Measurements from ENCODE around the gene DNAJC28.
A peak's percentile ranks its signal among the peaks of the same experiment; 100 is the strongest.
"Not testable (repeated sequence)": the region's sequence is repeated elsewhere in the genome, so short reads cannot be mapped to it uniquely, and the experiment has no call there.

The DNAJC28 gene

DNA sequence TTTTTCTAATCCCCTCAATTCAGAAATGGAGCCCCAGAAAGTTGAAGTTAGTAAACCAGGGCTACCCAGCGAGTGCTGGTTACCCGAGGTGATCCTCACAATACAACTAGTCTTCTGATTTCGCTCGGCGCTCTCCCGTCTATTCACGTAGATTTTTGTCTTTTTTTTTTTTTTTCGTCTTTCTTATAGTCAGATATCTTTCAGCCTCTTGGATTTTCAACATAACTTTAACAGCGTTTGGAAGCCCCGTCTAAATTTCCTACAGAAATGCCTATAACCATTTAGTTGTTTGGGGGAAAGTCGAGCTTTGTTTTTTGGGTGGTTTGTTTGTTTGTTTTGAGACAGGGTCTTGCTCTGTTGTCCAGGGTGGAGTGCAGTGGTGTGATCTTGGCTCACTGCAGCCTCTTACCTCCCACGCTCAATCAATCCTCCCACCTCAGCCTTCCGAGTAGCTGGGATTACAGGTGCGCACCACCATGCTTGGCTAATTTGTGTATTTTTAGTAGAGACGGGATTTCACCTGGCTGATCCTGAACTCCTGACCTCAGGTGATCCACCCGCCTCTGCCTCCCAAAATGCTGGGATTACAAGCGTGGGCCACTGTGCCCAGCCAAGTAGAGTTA lies 10.9 kb downstream of the DNAJC28 start:
- no peak for DNase-seq

DNA sequence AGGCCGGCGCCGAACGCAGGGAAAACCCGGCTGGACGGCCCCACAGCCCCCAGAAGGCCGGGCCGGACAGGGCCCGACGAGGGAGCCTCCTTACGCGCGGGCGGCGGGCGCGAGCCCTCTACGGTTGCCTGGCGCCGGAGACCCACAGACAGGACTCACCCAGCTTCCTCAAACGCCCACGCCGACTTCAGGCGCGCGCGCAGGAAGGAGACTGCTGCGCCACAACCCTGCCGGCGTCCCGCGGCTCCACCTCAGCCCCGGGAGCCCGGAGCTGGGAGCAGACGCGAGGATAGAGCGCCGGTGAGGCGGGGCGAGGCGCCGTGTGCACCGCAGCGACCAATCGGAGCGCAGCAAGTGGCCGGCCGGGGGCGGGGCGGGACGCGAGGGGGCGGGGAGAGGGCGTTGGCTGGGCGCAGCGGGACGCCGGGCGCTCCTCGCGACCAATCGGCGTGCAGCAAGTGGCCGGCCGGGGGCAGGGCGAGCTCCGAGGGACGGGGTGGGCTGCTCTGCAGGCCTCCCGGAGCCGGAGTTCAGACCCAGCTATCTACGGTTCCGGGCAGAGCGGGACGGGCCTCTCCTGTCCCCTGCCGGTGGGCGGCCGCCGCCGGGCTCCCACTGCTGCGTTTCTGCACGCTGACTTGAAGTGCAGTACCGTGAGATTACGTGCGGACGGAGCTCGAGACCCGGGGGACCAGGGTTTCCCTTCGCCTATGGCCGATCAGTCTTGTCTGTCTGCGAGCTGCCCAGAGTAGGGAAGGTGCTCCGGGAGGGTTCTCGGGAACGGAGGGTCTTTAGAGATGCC lies 11.6 kb downstream of the DNAJC28 start, which contains the start of gene TMEM50B:
Gene TMEM50B, minus strand, starts transcription at position 296 of the 802 bp plus-strand sequence. CDS start 11,089 bp downstream, outside the sequence.
- peak; percentile 96 for DNase-seq

DNA sequence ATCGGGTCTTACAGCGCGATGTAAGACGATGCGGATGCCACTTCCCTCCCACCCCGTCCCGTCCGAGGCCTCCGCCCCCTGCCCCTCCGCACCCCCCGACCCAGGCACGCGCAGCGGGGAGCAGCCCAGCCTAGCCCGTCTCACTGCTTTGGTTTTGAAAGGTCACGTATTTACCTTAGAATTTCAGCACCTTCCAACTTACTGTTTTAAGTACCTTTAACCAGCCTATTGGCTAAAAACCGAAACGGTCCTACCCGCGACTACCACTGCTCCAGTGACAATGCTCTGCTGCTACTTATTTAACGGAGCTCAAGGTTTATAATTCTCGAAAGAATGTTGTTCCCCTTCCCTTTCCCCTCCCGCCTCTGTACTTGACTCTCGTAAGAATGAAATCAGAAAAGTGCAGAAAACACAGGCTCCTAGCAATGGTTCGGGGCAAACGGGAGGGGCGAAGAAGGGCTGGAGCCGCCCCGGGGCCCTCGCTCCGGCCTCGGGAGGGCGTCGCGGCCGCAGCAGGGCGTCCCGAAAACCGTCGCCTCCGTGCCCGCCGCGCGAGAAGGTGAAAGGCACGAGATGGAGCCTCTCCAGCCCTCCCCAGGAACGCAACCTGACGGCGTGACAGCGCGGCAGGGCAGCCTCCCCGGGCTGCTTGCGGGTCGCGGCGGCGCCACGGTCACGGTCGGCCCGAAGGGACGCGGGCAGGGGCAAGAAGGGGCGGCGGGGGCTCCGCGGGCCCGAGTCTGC lies 12.4 kb downstream of the DNAJC28 start:
- peak; percentile 19 for DNase-seq

DNA sequence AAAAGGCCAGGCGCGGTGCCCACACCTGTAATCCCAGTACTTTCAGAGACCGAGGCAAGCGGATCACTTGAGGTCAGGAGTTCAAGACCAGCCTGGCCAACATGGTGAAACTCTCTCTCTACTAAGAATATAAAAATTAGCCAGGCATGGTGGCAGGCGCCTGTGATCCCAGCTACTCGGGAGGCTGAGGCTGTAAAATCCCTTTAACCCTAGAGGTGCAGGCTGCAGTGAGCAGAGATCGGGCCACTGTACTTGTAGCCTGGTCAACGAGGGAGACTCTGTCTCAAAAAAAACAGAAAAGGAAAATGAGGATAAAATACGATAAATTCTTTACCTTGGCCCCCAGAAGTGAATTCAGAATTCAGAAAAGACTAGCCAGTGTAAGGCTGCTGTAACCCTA lies 13.3 kb downstream of the DNAJC28 start:
- DNase-seq, result no peak

DNA sequence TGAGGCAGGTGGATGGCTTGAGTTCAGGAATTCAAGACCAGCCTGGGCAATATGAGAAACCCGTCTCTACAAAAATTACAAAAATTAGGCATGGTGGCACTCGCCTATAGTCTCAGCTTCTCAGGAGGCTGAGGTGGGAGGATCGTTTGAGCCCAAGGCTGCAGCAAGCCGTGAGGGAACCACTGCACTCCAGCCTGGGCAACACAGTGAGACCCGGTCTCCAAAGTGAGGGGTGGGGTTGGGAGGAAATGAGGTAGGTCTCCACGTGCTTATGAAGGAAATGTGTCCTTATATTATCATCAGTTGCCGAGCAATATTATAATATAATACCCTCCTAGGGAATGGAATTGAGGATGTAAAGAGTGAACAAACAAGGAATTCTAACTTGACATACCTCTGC lies 14.4 kb downstream of the DNAJC28 start:
- no peak for DNase-seq

DNA sequence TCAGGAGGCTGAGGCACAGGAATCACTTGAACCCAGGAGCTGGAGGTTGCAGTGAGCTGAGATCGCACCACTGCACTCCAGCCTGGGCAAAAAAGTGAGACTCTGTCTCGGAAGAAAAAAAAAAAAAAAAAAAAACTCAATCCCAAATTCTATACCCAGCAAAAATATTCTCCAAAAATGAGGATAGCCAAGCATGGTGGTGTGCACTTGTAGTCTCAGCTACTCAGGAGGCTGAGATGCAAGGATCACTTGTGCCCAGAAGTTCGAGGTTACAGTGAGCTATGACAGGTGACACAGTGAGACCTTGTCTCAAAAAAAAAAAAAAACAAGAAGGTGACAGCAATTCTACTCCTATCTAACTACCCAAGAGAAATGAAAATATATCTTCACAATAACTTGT lies 18.2 kb downstream of the DNAJC28 start:
- DNase-seq, result no peak

DNA sequence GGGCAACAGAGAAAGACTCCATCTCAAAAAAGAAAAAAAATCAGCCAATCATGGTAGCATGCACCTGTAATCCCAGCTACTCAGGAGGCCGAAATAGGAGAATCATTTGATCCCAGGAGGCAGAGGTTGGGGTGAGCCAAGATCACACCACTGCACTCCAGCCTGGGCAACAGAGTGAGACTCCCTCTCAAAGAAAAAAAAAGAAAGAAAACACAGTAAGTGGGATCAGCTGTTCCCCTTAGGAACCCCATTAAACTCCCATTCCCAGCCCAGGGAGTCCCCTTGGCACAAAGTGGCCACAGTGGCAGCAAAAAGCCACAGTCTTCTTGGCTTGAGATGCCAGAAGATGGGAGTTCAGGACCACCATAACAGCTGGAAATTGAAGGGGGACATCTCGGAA lies 20.8 kb downstream of the DNAJC28 start:
- DNase-seq, result no peak

DNA sequence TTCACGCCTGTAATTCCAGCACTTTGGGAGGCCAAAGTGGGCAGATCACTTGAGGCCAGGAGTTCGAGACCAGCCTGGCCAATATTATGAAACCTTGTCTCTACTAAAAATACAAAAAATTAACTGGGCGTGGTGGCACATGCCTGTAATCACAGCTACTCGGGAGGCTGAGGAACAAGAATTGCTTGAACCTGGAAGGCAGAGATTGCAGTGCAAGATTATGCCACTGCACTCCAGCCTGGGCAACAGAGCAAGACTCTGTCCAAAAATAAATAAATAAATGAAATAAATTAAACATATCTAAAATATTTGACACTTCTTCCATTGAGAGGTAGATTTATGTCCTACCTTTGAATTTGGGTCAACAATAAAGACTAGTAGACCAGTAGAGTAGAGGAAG lies 22.3 kb downstream of the DNAJC28 start:
- not testable (repeated sequence) for DNase-seq

DNA sequence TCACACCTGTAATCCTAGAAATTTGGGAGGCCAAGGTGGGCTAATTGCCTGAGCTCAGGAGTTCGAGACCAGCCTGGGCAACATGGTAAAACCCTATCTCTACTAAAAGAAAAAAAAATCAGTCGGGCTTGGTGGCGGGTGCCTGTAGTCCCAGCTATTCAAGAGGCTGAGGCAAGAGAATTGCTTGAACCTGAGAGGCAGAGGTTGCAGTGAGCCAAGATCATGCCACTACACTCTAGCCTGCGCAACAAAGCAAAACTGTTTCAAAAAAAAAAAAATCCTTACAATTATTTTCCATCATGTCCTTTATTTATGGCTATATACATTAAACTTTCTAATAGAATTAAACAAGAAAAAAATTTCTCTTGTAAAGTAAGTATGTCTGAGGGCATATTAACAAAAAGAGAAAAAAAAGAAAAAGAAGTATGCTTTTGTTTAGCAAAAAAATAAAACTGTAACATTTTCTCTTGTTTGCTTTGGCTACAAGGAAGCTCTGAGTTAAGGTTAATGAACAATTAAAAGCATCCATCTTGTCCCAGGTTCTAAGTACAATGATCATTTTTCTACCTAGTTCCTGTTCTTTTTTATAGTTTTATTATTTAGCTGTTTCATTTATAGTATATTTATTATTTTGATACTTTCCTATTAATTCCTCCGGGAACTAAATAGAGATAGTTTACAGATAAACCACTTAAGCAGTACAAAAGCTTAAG lies 29.8 kb downstream of the DNAJC28 start:
- DNase-seq, result no peak

DNA sequence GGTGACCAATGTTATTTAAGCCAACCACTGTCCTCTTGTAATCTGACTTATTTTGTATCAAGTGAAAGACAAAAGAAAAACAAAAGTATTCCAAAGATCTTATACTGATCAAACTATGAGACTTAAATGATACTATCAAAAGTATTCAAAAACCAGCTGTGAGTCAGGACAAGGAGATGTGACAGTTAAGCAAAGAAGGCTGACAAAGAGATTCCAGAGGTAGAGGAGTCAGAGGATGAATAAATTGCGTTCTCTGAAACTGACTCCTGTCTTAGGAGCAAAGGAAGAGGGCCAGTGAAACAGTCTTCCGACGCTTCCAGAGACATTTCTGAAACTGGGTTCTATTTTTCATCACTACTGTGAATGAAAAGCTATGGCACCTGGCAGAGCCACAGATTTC lies 32.7 kb downstream of the DNAJC28 start:
- no peak for DNase-seq

DNA sequence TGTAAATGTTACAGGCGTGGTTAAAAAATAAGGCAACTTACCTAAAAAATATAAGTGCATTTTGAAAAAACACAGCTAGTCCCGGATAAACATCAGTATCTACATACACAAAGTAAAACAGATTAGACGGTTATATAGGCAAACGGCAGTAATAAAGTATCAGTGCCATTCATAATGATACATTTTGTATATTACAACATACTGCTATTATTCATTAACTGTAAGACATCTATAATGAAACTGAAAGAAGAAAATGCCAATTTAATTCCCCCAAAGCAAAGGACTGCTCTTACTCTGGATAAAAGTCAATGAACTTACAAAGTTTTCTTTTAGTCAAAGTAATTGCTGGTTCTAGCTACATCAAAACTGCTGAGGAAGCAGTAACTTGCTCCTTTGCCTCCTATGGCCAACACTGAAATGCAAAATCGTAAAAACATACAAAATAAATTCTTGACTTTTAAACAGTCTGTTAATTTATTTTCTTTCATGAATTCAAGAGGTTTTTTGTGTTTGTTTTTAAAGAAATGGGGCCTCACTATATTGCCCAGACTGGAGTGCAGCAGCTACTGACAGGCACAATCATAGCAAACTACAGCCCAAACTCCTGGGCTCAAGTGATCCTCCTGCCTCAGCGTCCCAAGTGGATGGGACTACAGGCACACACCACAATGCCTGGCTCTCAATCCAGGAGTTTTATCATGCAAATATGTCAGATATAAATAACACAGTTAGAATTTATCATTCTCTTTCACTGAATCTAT lies 35.6 kb downstream of the DNAJC28 start:
- no peak for DNase-seq

DNA sequence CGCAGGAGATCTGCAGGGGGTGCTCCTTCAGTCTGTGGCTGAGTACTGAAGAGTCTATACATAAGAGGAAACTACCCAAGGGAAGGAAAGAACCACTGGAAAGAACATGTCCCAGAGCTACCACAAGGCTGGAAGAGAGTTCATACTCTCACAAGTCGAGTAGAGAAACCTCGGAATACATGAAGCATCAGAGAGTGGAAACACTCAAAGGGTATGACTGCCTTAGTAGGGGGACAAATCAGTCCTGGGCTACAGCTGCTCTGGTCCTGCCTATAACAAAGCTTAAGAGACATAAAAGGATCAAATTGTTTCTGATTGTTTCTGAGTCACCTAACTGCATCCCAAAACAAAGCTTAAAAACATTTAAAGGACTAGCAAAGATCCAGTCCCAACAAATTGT lies 39.2 kb downstream of the DNAJC28 start:
- DNase-seq, result no peak

DNA sequence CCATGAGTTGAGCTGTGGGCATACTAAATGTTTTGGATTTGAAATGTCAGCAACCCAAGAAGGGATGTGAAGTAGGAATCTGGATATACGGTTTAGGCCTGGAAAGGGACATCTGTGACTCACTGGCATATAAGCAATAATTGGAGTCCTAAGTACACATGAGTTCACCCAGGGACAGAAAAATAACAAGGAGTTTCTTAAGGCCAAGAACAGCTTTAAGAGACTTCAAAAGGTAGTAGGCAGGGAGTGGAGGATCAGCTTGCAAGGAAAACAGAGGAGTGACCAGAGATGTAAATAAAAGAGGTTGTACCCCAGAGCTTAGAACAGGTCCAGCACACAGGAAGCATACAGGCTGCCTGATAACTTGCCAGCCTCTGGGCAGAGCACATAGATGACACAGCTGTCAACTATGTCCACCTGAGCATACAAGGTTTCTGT lies 39.9 kb downstream of the DNAJC28 start:
- DNase-seq, result no peak

DNA sequence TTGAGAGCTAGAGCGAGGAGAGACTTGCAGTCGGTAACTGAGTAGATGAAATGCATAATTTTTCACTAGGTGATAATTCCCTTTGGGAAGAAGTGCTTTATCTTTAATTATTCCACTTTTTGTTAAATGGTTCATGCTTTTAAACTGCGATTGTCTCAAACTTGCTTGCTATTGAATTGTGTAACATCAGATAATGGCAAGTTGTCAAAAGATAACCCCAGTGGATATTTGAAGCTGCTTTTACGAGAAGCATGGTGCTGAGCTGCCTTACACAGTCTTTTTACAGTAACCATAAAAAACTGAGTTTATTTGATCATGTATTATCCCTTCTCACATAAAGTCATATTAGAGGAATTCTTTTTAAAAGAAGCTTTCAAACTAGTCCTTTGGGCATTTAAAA lies 41.9 kb downstream of the DNAJC28 start:
- no peak for DNase-seq

DNA sequence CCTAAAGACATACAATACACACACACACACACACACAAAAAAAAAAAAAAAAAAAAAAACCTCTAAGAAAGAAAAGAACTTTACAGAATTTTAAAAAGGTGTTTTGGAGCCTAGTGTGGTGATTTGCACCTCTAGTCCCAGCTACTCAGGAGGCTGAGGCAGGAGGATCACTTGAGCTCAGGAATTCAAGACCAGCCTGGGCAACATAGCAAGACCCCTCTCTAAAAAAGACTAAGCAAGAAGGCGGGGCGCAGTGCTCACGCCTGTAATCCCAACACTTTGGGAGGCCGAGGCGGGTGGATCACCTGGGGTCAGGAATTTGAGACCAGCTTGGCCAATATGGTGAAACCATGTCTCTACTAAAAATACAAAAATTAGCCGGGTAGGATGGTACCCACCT lies 44.9 kb downstream of the DNAJC28 start:
- not testable (repeated sequence) for DNase-seq

DNA sequence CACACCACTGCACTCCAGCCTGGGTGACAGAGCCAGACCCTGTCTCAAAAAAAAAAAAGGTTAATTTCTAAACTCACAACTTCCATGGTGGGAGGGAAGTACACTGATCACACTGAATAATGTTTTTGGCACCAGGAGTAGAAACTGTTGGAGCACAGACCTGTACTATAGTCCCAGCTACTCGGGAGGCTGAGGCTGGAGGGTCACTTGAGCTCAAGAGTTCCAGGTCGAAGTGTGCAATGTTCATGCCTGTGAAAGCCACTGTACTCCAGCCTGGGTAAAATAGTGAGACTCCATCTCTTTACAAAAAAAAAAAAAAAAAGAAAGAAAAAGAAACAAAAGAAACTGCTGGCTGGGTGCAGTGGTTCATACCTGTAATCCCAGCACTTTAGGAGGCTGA lies 47.0 kb downstream of the DNAJC28 start:
- DNase-seq, result no peak

DNA sequence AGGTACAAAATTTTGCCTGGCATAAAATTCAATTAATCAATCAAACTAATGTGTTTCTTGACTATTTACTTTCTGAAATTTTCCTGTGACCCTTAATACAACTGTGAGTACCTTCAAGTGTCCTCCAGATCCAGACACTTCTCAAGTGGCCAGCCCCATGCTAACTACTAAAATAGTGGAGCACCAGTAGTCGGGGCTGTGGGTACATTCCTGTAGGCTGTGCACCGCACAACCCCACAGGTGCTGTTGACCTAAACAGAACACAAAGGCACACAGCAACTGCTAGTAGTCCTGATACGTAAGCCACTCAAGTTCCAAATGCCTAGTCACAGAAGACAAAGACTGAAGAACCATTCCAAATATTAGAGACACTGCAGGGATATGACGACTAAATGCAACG lies 48.3 kb downstream of the DNAJC28 start:
- DNase-seq, result no peak

DNA sequence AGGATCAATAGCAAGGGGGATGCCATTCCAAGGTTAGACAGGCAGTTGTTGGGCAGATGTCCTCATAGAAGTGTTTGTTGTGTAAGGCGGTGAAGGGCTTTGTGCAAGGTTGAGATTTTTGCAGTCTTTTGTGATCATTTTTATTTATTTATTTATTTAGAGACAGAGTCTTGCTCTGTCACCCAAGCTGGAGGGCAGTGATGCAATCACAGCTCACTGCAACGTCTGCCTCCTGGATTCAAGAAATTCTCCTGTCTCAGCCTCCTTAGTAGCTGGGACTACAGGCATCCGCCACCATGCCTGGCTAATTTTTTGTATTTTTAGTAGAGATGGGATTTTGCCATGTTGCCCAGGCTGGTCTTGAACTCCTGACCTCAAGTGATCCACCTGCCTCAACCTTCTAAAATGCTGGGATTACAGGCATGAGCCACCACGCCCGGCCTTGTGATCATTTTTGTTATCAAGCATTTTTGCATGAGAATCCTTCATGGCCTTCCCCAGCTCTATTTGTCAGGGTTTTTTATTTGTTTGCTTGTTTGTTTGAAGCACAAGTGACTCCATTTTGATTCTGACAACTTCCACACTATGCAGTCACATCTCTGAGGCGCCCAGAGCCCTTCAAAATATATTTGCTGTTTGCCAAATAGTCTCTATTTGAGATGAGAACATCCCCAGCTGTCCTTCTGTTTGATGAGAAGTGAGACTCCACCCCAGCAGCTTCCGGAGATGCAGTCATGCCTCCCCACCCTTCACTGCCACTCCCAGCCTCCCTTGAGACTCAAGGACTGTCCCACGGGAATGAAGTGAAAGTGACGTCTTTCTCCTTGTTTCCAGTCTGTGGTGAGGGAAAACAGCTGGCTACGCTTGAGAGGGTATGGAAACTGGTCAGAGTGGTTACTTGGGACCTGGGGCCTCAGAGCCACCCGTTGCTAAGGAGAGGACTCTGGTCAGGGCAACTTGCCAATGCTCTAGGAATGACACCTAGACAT lies 49.7 kb downstream of the DNAJC28 start:
- peak; percentile 53 for DNase-seq

Measured in CD4-positive, alpha-beta T cell treated with Interleukin-15 for 1 hour (primary cell).